HL-60/S4 (cell line): Measurements from ENCODE around the gene CRYBA2.

ENCODE experiments used
- in situ Hi-C: fragments of 300-500 bp; cut with MboI; formaldehyde crosslinking; loops from 2 replicates; pipeline ENCODE4 v1.14.3; 2022; ENCODE audit warnings: low sequenced_read_pairs

CRYBA2 gene

GRCh38 chr2:218983263-218983933, 9.8 kb downstream of the CRYBA2 start:
- in situ Hi-C loops: no loop called here

DNA sequence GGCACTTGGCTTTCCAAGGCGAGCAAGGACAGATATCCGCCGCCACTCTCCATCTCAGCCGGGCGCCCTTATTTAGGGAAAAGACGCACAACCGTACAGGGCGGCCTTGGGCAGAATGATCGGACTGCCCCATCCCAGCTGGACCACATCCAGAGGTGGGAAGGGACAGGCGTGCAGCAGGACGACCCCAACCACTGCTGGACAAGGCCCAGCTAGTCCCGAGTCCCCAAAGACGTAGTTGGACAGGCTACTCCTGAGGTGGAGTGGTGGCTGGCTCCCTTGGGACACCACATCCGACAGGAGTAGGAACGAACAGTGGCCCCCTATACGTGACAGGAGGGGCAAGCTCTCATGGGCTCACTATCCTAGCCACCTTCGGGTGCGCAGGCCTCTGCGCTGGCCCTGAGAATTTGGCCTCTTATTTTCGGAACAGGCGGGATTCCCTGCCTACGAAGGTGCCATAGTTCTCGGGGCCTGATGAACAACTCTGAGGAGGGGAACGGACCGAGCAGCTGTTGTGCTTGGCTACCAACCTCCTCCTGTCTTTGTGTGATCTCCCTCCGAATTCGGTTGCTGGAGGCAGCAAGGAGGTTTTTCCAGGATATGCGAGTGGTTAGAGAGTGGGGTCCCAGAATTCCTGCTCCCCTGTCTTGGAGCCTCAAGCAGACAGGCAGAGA, 10.5 kb downstream of the CRYBA2 start:
- in situ Hi-C loops: no loop called here

DNA sequence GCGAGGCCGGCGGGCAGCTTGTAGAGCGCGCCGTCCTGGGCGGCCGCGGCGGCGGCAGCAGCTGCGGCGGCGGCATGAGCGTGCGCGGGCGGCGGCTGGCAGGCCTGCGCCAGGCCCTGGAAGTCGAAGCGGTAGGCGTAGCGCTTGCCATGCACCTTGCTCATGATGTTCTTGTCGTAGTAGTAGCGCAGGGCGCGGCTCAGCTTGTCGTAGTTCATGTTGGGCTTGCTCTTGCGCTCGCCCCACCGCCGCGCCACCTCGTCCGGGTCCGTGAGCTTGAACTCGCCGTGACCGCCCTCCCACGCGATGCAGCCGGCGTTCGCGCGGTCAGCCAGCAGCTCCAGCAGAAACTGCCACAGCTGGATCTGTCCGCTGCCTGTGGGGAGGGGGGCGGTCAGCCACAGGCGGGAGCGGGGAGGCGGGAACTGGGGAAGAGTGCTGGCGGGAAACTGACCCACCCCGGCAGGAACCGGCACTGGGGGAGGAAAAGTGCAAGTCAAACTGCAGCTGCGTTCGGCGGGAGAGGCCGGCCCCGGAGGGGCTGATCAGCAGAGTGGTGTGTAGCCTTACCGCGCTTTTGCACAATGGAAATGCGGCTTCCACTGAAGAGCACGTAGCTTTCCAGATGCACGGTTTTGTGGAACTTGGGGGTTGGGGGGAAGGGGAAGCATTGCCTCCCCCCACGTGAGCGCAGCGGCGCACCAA, 11.2 kb downstream of the CRYBA2 start:
- in situ Hi-C loops: no loop called here

- in situ Hi-C loops: no loop called here
Measured at GRCh38 chr2:218981390-218981880, 11.8 kb downstream of the CRYBA2 start.

DNA sequence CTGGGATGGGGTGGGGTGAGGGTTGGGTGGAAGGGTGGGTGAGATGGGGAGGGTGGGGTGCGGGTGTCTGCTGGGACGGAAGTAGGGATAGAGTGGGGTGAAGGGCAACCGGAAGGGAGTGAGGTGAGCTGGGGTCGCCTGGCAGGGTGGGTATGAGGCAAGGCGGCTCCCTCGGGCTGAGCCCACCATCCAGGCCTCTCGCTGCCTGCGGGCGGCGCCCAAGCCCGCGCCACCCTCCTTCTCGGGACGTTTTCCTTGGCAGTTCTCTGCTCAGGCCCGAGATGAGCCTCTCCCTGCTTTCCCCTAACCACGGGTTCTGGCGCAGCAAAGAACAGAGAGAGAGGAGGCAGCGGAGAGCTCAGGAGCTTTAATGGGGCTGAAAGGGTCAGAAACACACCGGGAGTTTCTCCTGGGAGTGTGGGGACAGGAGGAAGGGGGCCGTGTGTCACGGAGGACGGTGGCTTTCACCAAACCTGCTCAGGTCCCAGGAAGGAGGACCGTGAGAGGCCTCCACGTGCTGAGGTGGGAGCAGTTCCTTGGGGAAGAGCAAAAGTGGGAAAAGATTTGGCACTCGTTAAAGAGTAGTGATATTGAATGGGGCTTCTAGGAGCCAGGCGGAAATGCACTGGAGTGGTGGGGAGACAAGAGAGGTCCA, 12.4 kb downstream of the CRYBA2 start:
- in situ Hi-C loops: no loop called here

- in situ Hi-C loops: no loop called here
Measured at GRCh38 chr2:218979846-218980734, 13.1 kb downstream of the CRYBA2 start.

GRCh38 chr2:218975060-218975777, 18.0 kb downstream of the CRYBA2 start:
- in situ Hi-C loops: no loop called here

DNA sequence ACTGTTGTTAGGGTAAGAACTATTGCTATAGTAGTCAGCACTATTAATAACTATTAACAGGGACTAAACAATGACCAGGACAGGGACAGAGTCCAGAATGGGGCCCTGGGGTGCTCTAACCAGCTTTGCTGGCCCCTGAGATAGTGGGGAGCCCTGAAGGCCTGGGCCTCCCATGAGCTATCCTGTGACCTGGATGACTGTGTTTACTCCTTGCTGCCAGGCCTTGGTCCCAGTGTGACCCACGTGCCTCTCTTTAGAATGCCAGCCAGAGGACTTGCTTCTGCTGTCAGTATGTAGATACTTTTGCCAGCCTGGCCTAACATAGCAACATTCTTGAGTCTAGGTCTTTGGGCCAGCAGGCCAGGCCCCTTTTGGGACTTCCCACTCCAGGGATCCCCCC, 22.3 kb downstream of the CRYBA2 start:
- in situ Hi-C loops: no loop called here

- in situ Hi-C loops: no loop called here
Measured at GRCh38 chr2:218964041-218964771, 29.0 kb downstream of the CRYBA2 start.

DNA sequence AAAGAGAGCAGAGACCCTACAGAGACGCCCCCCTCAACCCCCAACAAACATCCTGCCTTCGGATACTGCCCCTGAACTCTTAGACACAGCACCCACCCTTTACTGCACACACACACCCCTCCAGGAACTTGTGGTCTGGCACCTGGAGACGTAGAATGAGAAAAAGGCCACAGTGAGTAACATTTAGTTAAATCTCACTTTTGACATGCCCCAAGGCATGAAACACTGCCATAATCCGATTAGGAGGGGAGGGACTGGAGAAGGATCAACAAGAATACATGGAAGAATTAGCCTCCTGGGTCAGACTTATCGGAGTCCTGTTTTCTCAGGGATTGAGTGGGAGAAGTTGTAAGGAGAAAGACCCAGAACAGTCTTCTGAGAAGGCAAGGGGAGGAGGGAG, 29.6 kb downstream of the CRYBA2 start:
- in situ Hi-C loops: no loop called here

DNA sequence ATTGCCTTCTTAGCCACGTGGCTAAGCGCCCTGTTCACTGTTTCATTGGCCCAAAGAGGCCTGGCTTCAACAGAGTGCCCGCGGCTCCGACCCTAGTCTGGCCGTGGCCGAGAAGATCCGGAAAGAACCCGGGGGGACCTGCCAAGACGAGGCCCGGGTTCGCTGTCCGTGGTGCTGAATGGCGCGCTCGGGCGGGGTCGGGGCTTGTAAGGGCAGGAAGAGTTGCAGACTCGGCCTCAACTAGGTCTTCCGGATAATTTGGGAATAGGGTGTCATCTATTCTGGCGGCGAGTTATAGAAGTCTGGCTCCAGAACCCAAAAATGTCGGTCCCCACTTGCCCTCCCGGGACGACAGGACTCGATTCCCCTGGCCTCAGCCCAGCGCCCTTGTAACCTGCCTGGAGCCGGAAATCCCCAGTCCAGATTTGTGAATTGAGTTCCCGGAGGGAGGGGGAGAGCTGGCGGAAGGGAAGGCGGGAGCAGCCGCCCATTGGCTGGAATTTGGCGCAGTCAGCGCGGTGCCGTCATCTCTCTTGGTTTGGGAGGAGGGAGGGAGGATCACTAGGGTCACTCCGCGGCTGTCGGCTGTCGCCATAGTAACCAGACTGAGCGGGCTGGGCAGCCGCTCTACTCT, 30.2 kb downstream of the CRYBA2 start:
- in situ Hi-C loops: no loop called here

DNA sequence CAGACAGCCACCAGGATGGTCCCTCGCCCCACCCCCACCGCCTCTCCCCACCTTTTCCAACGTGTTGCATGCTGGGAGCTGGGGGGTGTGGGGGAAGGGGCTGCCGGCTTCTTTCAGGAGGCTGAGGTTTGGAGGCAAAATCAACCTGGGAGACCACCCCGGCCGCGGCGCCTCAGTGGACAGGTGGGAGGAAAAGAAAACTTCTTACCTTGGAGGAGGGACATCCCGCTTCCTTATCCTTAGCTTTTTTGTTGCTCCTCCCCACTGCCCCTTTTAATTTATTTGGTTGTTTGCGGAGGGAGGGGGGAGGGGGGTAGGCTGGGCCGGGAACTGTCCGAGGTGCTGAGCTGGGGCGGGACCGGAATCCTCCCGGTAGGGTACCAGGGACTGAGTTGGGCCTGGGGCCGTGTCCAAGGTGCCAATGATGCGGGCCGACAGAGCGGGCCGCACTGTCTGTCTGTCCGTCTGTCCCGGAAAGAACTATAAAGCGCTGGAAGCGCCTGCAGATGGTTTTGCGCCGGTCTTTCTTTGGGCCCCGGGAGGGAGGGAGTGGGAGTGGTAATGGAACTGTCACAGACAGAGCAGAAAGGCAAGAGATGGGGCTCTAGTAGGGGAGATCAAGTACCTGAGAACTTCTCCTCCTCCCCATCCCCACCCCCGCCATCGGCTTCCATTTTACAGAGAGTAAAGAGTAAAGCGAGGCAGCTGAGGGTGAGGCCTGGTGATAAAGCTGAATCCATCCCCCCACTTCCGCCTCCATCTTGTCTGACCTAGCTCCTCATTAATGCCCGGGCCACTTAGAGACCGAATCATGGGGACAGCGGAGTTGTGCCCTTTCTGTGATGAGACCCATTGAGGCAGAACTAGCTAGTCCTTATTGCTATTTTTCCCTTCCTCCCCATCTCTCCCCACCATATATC, 31.3 kb downstream of the CRYBA2 start:
- in situ Hi-C loops: no loop called here

DNA sequence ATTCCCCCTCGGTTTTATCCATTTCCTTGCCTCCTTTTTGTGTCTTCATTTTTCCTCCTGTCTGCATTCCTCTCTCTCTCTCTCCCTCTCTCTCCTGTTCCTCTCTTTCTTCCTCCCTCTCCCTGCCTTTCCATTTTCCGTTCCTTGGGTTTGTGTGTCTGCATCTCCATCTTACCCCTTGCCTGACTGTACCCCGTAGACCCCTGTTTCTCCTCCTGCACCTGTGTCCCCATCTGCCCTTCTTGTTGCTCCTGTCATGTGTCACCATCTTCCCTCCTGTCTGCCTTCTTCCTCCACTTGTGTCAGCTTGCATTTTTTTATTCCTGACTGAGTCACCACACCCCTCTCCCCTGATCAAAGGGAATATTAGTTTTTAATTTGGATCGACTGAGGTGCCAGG, 32.0 kb downstream of the CRYBA2 start:
- in situ Hi-C loops: no loop called here

GRCh38 chr2:218960309-218961165, 32.7 kb downstream of the CRYBA2 start:
- in situ Hi-C loops: no loop called here

DNA sequence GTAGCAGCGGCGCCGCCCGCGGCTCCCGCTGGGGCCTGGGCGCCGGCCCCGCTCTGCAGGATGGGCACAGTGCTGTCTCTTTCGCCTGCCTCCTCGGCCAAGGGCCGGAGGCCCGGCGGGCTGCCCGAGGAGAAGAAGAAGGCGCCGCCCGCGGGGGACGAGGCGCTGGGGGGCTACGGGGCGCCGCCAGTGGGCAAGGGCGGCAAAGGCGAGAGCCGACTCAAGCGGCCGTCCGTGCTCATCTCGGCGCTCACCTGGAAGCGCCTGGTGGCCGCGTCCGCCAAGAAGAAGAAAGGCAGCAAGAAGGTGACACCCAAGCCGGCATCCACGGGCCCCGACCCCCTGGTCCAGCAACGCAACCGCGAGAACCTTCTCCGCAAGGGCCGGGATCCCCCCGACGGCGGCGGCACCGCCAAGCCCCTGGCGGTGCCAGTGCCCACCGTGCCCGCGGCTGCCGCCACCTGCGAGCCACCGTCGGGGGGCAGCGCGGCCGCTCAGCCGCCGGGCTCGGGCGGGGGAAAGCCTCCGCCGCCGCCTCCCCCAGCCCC, 33.4 kb downstream of the CRYBA2 start:
- in situ Hi-C loops: no loop called here

DNA sequence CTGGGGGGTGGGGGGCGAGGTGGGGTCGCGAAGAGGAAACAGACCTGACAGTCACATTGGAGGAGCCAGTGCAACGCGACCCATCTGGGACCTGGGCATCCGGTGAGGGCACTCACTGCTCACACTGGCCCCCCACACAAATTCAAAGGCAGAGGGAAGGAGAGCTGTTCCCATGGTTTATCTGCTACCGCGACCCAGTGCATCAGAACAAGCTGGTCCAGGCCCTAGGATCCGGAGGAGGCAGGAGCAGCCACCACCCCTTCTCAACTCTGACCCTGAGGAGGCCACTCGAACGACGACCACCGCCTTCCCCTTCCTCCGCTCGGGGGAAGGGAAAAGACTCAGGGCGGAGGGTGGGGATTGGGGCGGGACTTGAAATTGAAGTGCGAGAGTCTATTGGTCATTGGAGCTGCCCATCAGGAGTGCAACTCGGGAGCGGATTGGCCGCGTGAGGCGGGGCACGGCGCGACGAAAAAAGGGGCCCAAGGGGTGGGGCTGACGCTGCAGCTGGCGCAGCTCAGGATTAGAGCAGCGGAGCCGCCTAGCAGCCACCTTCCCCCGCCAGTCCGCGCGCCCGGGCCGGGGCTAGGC, 34.0 kb downstream of the CRYBA2 start, which contains the start of gene CDK5R2:
CDK5R2 (plus strand) TSS at position 526 of the 591 bp plus-strand sequence. CDS start 155 bp downstream, outside the sequence.
- in situ Hi-C loops: no loop called here
